Transverse colon (tissue), 3 donors: ENCODE data around the gene RGS6.

Experiments used
- CTCF ChIP-seq, 5 experiments: fragments of 200-600 bp in 3 of 5; fragments of 450-650 bp in 2 of 5; sonication (generic) in 3 of 5; IDR thresholded peaks; 1 replicate in 2 of 5; 2 replicates in 3 of 5; pipeline ENCODE4 v1.5.1; 2016 to 2017; ENCODE audit warnings: antibody characterized with exemption in 5 of 5, inconsistent platforms in 3 of 5, mild to moderate bottlenecking in 2 of 5, moderate library complexity in 1 of 5
- POLR2A ChIP-seq: fragments of 450-650 bp; IDR thresholded peaks from one replicate; pipeline ENCODE4 v1.6.1; 2016; ENCODE audit warnings: antibody characterized with exemption, mild to moderate bottlenecking, moderate library complexity

GRCh38 chr14:72164420-72165228 lies 232.4 kb downstream of the RGS6 start:
- TF ChIP-seq CTCF (IDR thresholded peaks at IDR 0.05) (no peak), POLR2A (no peak)
